Stimulated activated CD8-positive, alpha-beta memory T cell treated with anti-CD3 and anti-CD28 coated beads, Interleukin-12 subunit alpha, Interleukin-12 subunit beta, amount 100 ng/mL, for 4 hours (primary cell): ENCODE measurements around the gene IQGAP1.
A peak's percentile ranks its signal among the peaks of the same experiment; 100 is the strongest.
"Not testable (repeated sequence)": the region's sequence is repeated elsewhere in the genome, so short reads cannot be mapped to it uniquely, and the experiment has no call there.

ENCODE experiments used
- DNase-seq: peaks from one replicate; pipeline ENCODE4 v3.0.0-alpha.2; 2020; ENCODE audit warnings: low read depth

The IQGAP1 gene

GRCh38 chr15:90379263-90379662 lies 8.8 kb upstream of the IQGAP1 start:
- no peak for DNase-seq

GRCh38 chr15:90381515-90381914 lies 6.5 kb upstream of the IQGAP1 start:
- no peak for DNase-seq

GRCh38 chr15:90382320-90382719 lies 5.7 kb upstream of the IQGAP1 start:
- DNase-seq: no peak

GRCh38 chr15:90386221-90386620 lies 1.8 kb upstream of the IQGAP1 start:
- DNase-seq: no peak

- DNase-seq: peak; percentile 42
Observed at GRCh38 chr15:90388462-90389380, 679 bp downstream of the IQGAP1 start.

- no peak for DNase-seq
Observed at GRCh38 chr15:90389513-90389912, 1.5 kb downstream of the IQGAP1 start.

- no peak for DNase-seq
Observed at GRCh38 chr15:90393040-90393439, 5.0 kb downstream of the IQGAP1 start.

- no peak for DNase-seq
Observed at GRCh38 chr15:90394074-90394473, 6.0 kb downstream of the IQGAP1 start.

GRCh38 chr15:90394748-90395442 lies 6.9 kb downstream of the IQGAP1 start:
- no peak for DNase-seq

- DNase-seq: no peak
Observed at GRCh38 chr15:90396321-90396720, 8.3 kb downstream of the IQGAP1 start.

GRCh38 chr15:90400005-90400758 lies 12.1 kb downstream of the IQGAP1 start:
- DNase-seq: no peak

- DNase-seq: peak; percentile 31
Observed at GRCh38 chr15:90400759-90401314, 12.8 kb downstream of the IQGAP1 start.

- DNase-seq: no peak
Observed at GRCh38 chr15:90401495-90401894, 13.5 kb downstream of the IQGAP1 start.

GRCh38 chr15:90402223-90402622 lies 14.2 kb downstream of the IQGAP1 start:
- DNase-seq: no peak

GRCh38 chr15:90402767-90403166 lies 14.7 kb downstream of the IQGAP1 start:
- DNase-seq: no peak

GRCh38 chr15:90405055-90405607 lies 17.1 kb downstream of the IQGAP1 start:
- no peak for DNase-seq

- no peak for DNase-seq
Observed at GRCh38 chr15:90407336-90407735, 19.3 kb downstream of the IQGAP1 start.

- DNase-seq: no peak
Observed at GRCh38 chr15:90407871-90408317, 19.9 kb downstream of the IQGAP1 start.

GRCh38 chr15:90408657-90409056 lies 20.6 kb downstream of the IQGAP1 start:
- no peak for DNase-seq

GRCh38 chr15:90409587-90409986 lies 21.5 kb downstream of the IQGAP1 start:
- DNase-seq: not testable (repeated sequence)

- not testable (repeated sequence) for DNase-seq
Observed at GRCh38 chr15:90410316-90410715, 22.3 kb downstream of the IQGAP1 start.

GRCh38 chr15:90411176-90411575 lies 23.1 kb downstream of the IQGAP1 start:
- no peak for DNase-seq
